Dendritic cell treated with granulocyte-macrophage colony-stimulating factor and Interleukin-4, amounts not matched to agents 40 ng/mL and 50 ng/mL, for 4 days (primary cell): ENCODE data around the gene TSPEAR.
"Not testable (repeated sequence)": the region's sequence is repeated elsewhere in the genome, so short reads cannot be mapped to it uniquely, and the experiment has no call there.

Experiments
- H3K27ac Mint-ChIP-seq: one replicate; pipeline ENCODE4 v1.8.0; 2022; ENCODE audit warnings: mild to moderate bottlenecking, mixed read lengths
- H3K27me3 Mint-ChIP-seq: one replicate; pipeline ENCODE4 v1.8.0; 2022; ENCODE audit warnings: mild to moderate bottlenecking, mixed read lengths
- H3K36me3 Mint-ChIP-seq: one replicate; pipeline ENCODE4 v1.8.0; 2022; ENCODE audit warnings: low read depth, mixed read lengths
- H3K4me1 Mint-ChIP-seq: one replicate; pipeline ENCODE4 v1.8.0; 2022; ENCODE audit warnings: low read depth, mixed read lengths
- H3K4me3 Mint-ChIP-seq: one replicate; pipeline ENCODE4 v1.8.0; 2022; ENCODE audit warnings: mild to moderate bottlenecking, moderate library complexity, mixed read lengths
- H3K9me3 Mint-ChIP-seq: one replicate; pipeline ENCODE4 v1.8.0; 2022; ENCODE audit warnings: mixed read lengths
- intact Hi-C: fragments of 100-400 bp; cut with micrococcal nuclease; formaldehyde crosslinking; loops from one replicate; pipeline ENCODE4 v1.15.0; 2022

The TSPEAR gene

GRCh38 chr21:44480200-44481053 is 230.9 kb downstream of the TSPEAR start:
- Mint-ChIP-seq H3K27me3 (peaks cover 16% of the 10 kb centered on the region), H3K4me1 (peaks cover 14% of the 10 kb centered on the region), H3K9me3 (no peaks in the 10 kb centered on the region), H3K27ac (no peak overlapping the region), H3K36me3 (no peaks in the 10 kb centered on the region), H3K4me3 (no peak overlapping the region)
- intact Hi-C loops: no loop called here

GRCh38 chr21:44479556-44480199 is 231.7 kb downstream of the TSPEAR start:
- peaks cover 14% of the 10 kb centered on the region for H3K4me1 Mint-ChIP-seq
- H3K27ac Mint-ChIP-seq, H3K36me3 Mint-ChIP-seq, H3K9me3 Mint-ChIP-seq, H3K4me3 Mint-ChIP-seq, intact Hi-C loops: not testable (repeated sequence)
- peaks cover 16% of the 10 kb centered on the region for H3K27me3 Mint-ChIP-seq

- Mint-ChIP-seq H3K27ac (no peak overlapping the region), H3K4me3 (no peak overlapping the region), H3K36me3 (no peaks in the 10 kb centered on the region), H3K4me1 (peaks cover 14% of the 10 kb centered on the region), H3K27me3 (peaks cover 10% of the 10 kb centered on the region), H3K9me3 (no peaks in the 10 kb centered on the region)
- intact Hi-C loops: no loop called here
These were observed 232.6 kb downstream of the TSPEAR start for GRCh38 chr21:44478801-44479167.

GRCh38 chr21:44478124-44478800 is 233.1 kb downstream of the TSPEAR start:
- H3K4me1 Mint-ChIP-seq: peaks cover 14% of the 10 kb centered on the region
- intact Hi-C loops: no loop called here
- H3K27me3 Mint-ChIP-seq: peaks cover 5% of the 10 kb centered on the region
- no peaks in the 10 kb centered on the region for H3K36me3 Mint-ChIP-seq
- H3K9me3 Mint-ChIP-seq: no peaks in the 10 kb centered on the region
- no peak overlapping the region for H3K4me3 Mint-ChIP-seq
- H3K27ac Mint-ChIP-seq: no peak overlapping the region

- Mint-ChIP-seq H3K4me1 (peaks cover 14% of the 10 kb centered on the region), H3K27me3 (no peaks in the 10 kb centered on the region), H3K36me3 (no peaks in the 10 kb centered on the region), H3K27ac (no peak overlapping the region), H3K4me3 (no peak overlapping the region), H3K9me3 (no peaks in the 10 kb centered on the region)
- intact Hi-C loops: no loop called here
These were observed 233.7 kb downstream of the TSPEAR start for GRCh38 chr21:44477712-44478111.

GRCh38 chr21:44477131-44477530 is 234.2 kb downstream of the TSPEAR start:
- Mint-ChIP-seq H3K9me3 (no peaks in the 10 kb centered on the region), H3K27me3 (no peaks in the 10 kb centered on the region), H3K4me3 (no peak overlapping the region), H3K36me3 (no peaks in the 10 kb centered on the region), H3K4me1 (peaks cover 14% of the 10 kb centered on the region), H3K27ac (no peak overlapping the region)
- intact Hi-C loops: no loop called here

GRCh38 chr21:44475266-44475845 is 236.0 kb downstream of the TSPEAR start:
- no peaks in the 10 kb centered on the region for H3K9me3 Mint-ChIP-seq
- H3K27ac Mint-ChIP-seq: no peak overlapping the region
- peaks cover 14% of the 10 kb centered on the region for H3K4me1 Mint-ChIP-seq
- no peak overlapping the region for H3K4me3 Mint-ChIP-seq
- H3K36me3 Mint-ChIP-seq: no peaks in the 10 kb centered on the region
- no peaks in the 10 kb centered on the region for H3K27me3 Mint-ChIP-seq
- intact Hi-C loops: no loop called here

- no peaks in the 10 kb centered on the region for H3K27me3 Mint-ChIP-seq
- no peak overlapping the region for H3K27ac Mint-ChIP-seq
- no peaks in the 10 kb centered on the region for H3K9me3 Mint-ChIP-seq
- intact Hi-C loops: no loop called here
- no peaks in the 10 kb centered on the region for H3K36me3 Mint-ChIP-seq
- no peak overlapping the region for H3K4me3 Mint-ChIP-seq
- peaks cover 10% of the 10 kb centered on the region for H3K4me1 Mint-ChIP-seq
These were observed 237.3 kb downstream of the TSPEAR start for GRCh38 chr21:44473915-44474555.

- intact Hi-C loops: no loop called here
- H3K27ac Mint-ChIP-seq: no peak overlapping the region
These were observed 239.4 kb downstream of the TSPEAR start for GRCh38 chr21:44471996-44472395.

GRCh38 chr21:44471341-44471740 is 240.0 kb downstream of the TSPEAR start:
- Mint-ChIP-seq H3K27me3 (peaks cover 2% of the 10 kb centered on the region), H3K27ac (no peak overlapping the region), H3K4me3 (no peak overlapping the region), H3K4me1 (no peaks in the 10 kb centered on the region), H3K9me3 (no peaks in the 10 kb centered on the region), H3K36me3 (no peaks in the 10 kb centered on the region)
- intact Hi-C loops: no loop called here

More at GRCh38 chr21:44471996-44472395, 239.4 kb downstream of the TSPEAR start:
- H3K27me3 Mint-ChIP-seq: no peaks in the 10 kb centered on the region
- H3K9me3 Mint-ChIP-seq: no peaks in the 10 kb centered on the region
- no peaks in the 10 kb centered on the region for H3K36me3 Mint-ChIP-seq
- no peak overlapping the region for H3K4me3 Mint-ChIP-seq
- H3K4me1 Mint-ChIP-seq: no peaks in the 10 kb centered on the region

GRCh38 chr21:44467859-44468195 is 243.5 kb downstream of the TSPEAR start:
- H3K4me1 Mint-ChIP-seq: no peaks in the 10 kb centered on the region
- H3K9me3 Mint-ChIP-seq: no peaks in the 10 kb centered on the region
- peaks cover 2% of the 10 kb centered on the region for H3K27me3 Mint-ChIP-seq
- intact Hi-C loops: no loop called here
- no peaks in the 10 kb centered on the region for H3K36me3 Mint-ChIP-seq
- H3K4me3 Mint-ChIP-seq: no peak overlapping the region
- H3K27ac Mint-ChIP-seq: no peak overlapping the region

- peaks cover 2% of the 10 kb centered on the region for H3K27me3 Mint-ChIP-seq
- H3K27ac Mint-ChIP-seq: no peak overlapping the region
- H3K4me3 Mint-ChIP-seq: no peak overlapping the region
- no peaks in the 10 kb centered on the region for H3K36me3 Mint-ChIP-seq
- H3K4me1 Mint-ChIP-seq: no peaks in the 10 kb centered on the region
- H3K9me3 Mint-ChIP-seq: no peaks in the 10 kb centered on the region
- intact Hi-C loops: no loop called here
These were observed 244.1 kb downstream of the TSPEAR start for GRCh38 chr21:44466996-44467858.

- intact Hi-C loops: no loop called here
- Mint-ChIP-seq H3K27me3 (peaks cover 2% of the 10 kb centered on the region), H3K36me3 (no peaks in the 10 kb centered on the region), H3K27ac (no peak overlapping the region), H3K4me1 (no peaks in the 10 kb centered on the region), H3K9me3 (no peaks in the 10 kb centered on the region), H3K4me3 (no peak overlapping the region)
These were observed 244.9 kb downstream of the TSPEAR start for GRCh38 chr21:44466351-44466954.
